ENCODE results near the gene PIGS. TPM values are rescaled to one million over a fixed set of nuclear protein-coding genes. Genes with fewer than 3 reads are reported as not detected.

Gene PIGS
- total and polyA plus RNA-seq, 4 donors, result 7.3 to 29.5 (median 13.3) TPM

- no peak for TF ChIP-seq RXRA (IDR thresholded peaks at IDR 0.05)
Measured at GRCh38 chr17:28615260-28615940, 44.1 kb upstream of the PIGS start (continued).

GRCh38 chr17:28613931-28614381, 42.6 kb upstream of the PIGS start, which contains the start of gene RSKR:
TSS of gene RSKR (minus strand) at chr17:28614185. CDS start at chr17:28614161, 24 bp downstream.
- TF ChIP-seq SP1 (IDR thresholded peaks at IDR 0.05) (no peak), FOXA2 (IDR thresholded peaks at IDR 0.05) (no peak), HNF4A (conservative IDR thresholded peaks at IDR 0.05) (no peak), YY1 (IDR thresholded peaks at IDR 0.05) (no peak), ATF3 (IDR thresholded peaks at IDR 0.05) (no peak), RXRA (IDR thresholded peaks at IDR 0.05) (no peak)
- TF ChIP-seq, protein P1, sequence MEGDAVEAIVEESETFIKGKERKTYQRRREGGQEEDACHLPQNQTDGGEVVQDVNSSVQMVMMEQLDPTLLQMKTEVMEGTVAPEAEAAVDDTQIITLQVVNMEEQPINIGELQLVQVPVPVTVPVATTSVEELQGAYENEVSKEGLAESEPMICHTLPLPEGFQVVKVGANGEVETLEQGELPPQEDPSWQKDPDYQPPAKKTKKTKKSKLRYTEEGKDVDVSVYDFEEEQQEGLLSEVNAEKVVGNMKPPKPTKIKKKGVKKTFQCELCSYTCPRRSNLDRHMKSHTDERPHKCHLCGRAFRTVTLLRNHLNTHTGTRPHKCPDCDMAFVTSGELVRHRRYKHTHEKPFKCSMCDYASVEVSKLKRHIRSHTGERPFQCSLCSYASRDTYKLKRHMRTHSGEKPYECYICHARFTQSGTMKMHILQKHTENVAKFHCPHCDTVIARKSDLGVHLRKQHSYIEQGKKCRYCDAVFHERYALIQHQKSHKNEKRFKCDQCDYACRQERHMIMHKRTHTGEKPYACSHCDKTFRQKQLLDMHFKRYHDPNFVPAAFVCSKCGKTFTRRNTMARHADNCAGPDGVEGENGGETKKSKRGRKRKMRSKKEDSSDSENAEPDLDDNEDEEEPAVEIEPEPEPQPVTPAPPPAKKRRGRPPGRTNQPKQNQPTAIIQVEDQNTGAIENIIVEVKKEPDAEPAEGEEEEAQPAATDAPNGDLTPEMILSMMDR (IDR thresholded peaks at IDR 0.05; ENCODE audit: low read depth, low read length, missing input control), result no peak
- no peaks in the 10 kb centered on the region for H3K4me1 ChIP-seq (ENCODE audit: control insufficient read depth in 4 of 4, insufficient read depth in 4 of 4, low read length in 3 of 4)
- H3K4me3 ChIP-seq (ENCODE audit: low read depth in 1 of 3, low read length in 3 of 3), result no peak within 1 kb of the TSS
- WGBS, result 83% methylated on average over 5 of the region's 5 CpGs
- no peaks in the 10 kb centered on the region for H3K27me3 ChIP-seq (ENCODE audit: control insufficient read depth in 4 of 4, insufficient read depth in 4 of 4, low read length in 3 of 4)
- H3K36me3 ChIP-seq (ENCODE audit: control insufficient read depth in 4 of 4, insufficient read depth in 3 of 4, low read depth in 1 of 4, low read length in 3 of 4), result peaks cover 15 to 67% (median 43%) of the 10 kb centered on the region in 4 donors
- no peaks in the 10 kb centered on the region for H3K9me3 ChIP-seq (ENCODE audit: control insufficient read depth in 4 of 4, low read length in 3 of 4)
- no peak for DNase-seq (ENCODE audit: low spot score)
- H3K27ac ChIP-seq (ENCODE audit: low read depth in 1 of 2, low read length in 2 of 2), result no peak within 1 kb of the TSS
- H3K9ac ChIP-seq (ENCODE audit: low read depth in 1 of 2, low read length in 2 of 2), result no peak within 1 kb of the TSS

DNA sequence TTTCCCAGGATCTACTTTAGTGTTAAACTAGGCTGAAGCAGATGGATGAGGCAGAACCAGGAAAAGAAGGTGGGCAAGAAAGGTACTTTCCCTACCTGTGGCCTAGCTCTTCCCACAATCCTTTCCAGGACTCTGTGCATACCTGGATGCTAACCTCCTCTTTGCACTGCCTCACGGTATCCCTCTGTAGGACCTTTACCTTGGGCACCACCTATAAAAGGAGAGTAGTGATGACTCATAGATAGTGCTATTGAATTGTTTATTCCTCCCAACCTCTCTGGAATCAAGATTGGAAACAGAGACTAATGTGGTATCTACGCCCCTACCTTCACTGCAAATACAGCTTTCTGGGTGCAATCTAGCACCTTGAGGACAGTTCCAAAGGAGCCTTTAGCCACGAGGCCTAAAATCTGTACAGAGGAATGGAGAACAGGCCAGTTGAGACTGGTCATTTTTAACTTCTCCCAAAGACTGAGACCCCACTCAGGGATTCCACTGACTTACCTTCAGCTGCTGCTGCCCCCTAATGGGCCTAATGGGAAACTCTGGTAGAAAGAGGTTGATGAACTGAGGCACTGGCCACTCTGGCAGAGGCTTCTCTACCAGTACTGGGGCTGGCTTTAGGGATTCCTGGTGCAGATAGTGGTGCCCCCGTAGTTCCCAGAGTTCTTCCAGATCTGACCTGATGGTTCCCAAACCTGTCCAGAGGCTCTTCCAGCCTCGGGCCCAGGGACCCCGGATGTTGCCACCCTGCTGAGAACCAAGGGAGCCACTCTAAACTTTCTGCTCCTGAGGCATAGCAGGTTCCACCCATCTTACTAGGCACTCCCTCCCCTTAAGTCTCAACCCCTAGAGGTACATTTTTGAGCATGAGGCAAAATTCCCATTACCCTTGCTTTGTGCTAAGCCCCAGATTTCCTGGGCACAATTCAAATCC, 41.9 kb upstream of the PIGS start:
- Histone ChIP-seq H3K36me3 (ENCODE audit: control insufficient read depth in 4 of 4, insufficient read depth in 3 of 4, low read depth in 1 of 4, low read length in 3 of 4) (peaks cover 14 to 60% (median 37%) of the 10 kb centered on the region in 4 donors), H3K9me3 (ENCODE audit: control insufficient read depth in 4 of 4, low read length in 3 of 4) (no peaks in the 10 kb centered on the region), H3K9ac (ENCODE audit: low read depth in 1 of 2, low read length in 2 of 2) (no peak overlapping the region), H3K4me1 (ENCODE audit: control insufficient read depth in 4 of 4, insufficient read depth in 4 of 4, low read length in 3 of 4) (no peaks in the 10 kb centered on the region), H3K27me3 (ENCODE audit: control insufficient read depth in 4 of 4, insufficient read depth in 4 of 4, low read length in 3 of 4) (no peaks in the 10 kb centered on the region), H3K4me3 (ENCODE audit: low read depth in 1 of 3, low read length in 3 of 3) (no peak overlapping the region), H3K27ac (ENCODE audit: low read depth in 1 of 2, low read length in 2 of 2) (no peak overlapping the region)
- DNase-seq (ENCODE audit: low spot score), result no peak
- TF ChIP-seq RAD21 (IDR thresholded peaks at IDR 0.05) (peak; percentile 76 to 79), GABPA (IDR thresholded peaks at IDR 0.05 in 1 of 2, conservative IDR thresholded peaks at IDR 0.05 in 1 of 2) (no peak), JUND (IDR thresholded peaks at IDR 0.05) (no peak), HNF4G (IDR thresholded peaks at IDR 0.05) (no peak), TAF1 (conservative IDR thresholded peaks at IDR 0.05) (no peak), FOXA2 (IDR thresholded peaks at IDR 0.05) (no peak), RXRA (IDR thresholded peaks at IDR 0.05) (peak in 1 of 2 donors; percentile 10), ZBTB33 (IDR thresholded peaks at IDR 0.05) (no peak), EGR1 (IDR thresholded peaks at IDR 0.05; ENCODE audit: low read depth in 2 of 2) (no peak), HNF4A (conservative IDR thresholded peaks at IDR 0.05) (no peak), REST (IDR thresholded peaks at IDR 0.05) (no peak)
- TF ChIP-seq, protein P1 (IDR thresholded peaks at IDR 0.05; ENCODE audit: low read depth, low read length, missing input control), result peak; percentile 47
- WGBS, result 82% methylated on average over 6 of the region's 6 CpGs
